Esophagus squamous epithelium (tissue), 4 donors: ENCODE results near the gene MTM1.

Experiments used
- POLR2A ChIP-seq, 4 donors: fragments of 450-650 bp; IDR thresholded peaks; one replicate each; pipeline ENCODE4 v1.6.1; 2017; ENCODE audit warnings: antibody characterized with exemption in 4 of 4, mild to moderate bottlenecking in 4 of 4, moderate library complexity in 3 of 4
- TF ChIP-seq, protein P1 (sequence below), 6 experiments: fragments of 450-650 bp in 4 of 6; fragments of 200-600 bp in 2 of 6; sonication (generic) in 2 of 6; IDR thresholded peaks; one replicate each; pipeline ENCODE4 v1.5.1; 2016 to 2019; ENCODE audit warnings: antibody characterized with exemption in 6 of 6, mild to moderate bottlenecking in 4 of 6, moderate library complexity in 4 of 6

GRCh38 chrX:150623583-150623982 is 55.2 kb downstream of the MTM1 start:
- TF ChIP-seq, protein P1, sequence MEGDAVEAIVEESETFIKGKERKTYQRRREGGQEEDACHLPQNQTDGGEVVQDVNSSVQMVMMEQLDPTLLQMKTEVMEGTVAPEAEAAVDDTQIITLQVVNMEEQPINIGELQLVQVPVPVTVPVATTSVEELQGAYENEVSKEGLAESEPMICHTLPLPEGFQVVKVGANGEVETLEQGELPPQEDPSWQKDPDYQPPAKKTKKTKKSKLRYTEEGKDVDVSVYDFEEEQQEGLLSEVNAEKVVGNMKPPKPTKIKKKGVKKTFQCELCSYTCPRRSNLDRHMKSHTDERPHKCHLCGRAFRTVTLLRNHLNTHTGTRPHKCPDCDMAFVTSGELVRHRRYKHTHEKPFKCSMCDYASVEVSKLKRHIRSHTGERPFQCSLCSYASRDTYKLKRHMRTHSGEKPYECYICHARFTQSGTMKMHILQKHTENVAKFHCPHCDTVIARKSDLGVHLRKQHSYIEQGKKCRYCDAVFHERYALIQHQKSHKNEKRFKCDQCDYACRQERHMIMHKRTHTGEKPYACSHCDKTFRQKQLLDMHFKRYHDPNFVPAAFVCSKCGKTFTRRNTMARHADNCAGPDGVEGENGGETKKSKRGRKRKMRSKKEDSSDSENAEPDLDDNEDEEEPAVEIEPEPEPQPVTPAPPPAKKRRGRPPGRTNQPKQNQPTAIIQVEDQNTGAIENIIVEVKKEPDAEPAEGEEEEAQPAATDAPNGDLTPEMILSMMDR (IDR thresholded peaks at IDR 0.05), result no peak
- TF ChIP-seq POLR2A (IDR thresholded peaks at IDR 0.05), result no peak
